ENCODE data around the gene FRMD4B. TPM values are rescaled to one million over a fixed set of nuclear protein-coding genes. Genes with fewer than 3 reads are reported as not detected.

FRMD4B gene
- total and polyA plus RNA-seq, 2 donors (not counting 3 experiments of a cell fraction or from before 2014, with no cell fraction given), result 66.4 to 89.7 TPM

GRCh38 chr3:69193749-69194148 is 192.1 kb downstream of the FRMD4B start:
- intact Hi-C loops (cut with micrococcal nuclease) (loop anchor here (1.0 to 2.0 kb wide), 2 partner anchors 11 to 19 kb away; no protein-coding TSS in a partner anchor), dilution Hi-C loops (cut with MboI; ENCODE audit: extremely low pct_ligation_motif_present, low sequenced_read_pairs) (no loop called here)
- Histone ChIP-seq H3K36me3 (ENCODE audit: control insufficient read depth in 2 of 2, extremely low read depth in 1 of 2, insufficient read depth in 2 of 2, low read length in 2 of 2) (peaks cover 17 to 38% of the 10 kb centered on the region in 2 experiments), H4K20me1 (replicated peaks; ENCODE audit: control insufficient read depth, extremely low read depth, insufficient read depth, low read length) (no peaks in the 10 kb centered on the region), H3K27ac (ENCODE audit: insufficient read depth, low read depth, low read length) (no peak overlapping the region), H3K9me1 (replicated peaks; ENCODE audit: control insufficient read depth, extremely low read depth, insufficient read depth, low read length) (no peaks in the 10 kb centered on the region), H3K79me2 (ENCODE audit: control insufficient read depth, insufficient read depth, low read length) (no peaks in the 10 kb centered on the region), H3K9me3 (replicated peaks; ENCODE audit: control insufficient read depth, insufficient read depth, low read length) (no peaks in the 10 kb centered on the region), H3K4me2 (ENCODE audit: insufficient read depth, low read length) (no peak overlapping the region), H3K9ac (replicated peaks; ENCODE audit: extremely low read depth, insufficient read depth, low read length) (no peak overlapping the region), H2AFZ (ENCODE audit: low read depth, low read length) (no peak overlapping the region), H3K27me3 (ENCODE audit: control insufficient read depth in 2 of 2, insufficient read depth in 2 of 2, low read length in 2 of 2) (no peaks in the 10 kb centered on the region), H3K4me1 (ENCODE audit: control insufficient read depth, extremely low read depth, insufficient read depth, low read length) (peaks cover 30% of the 10 kb centered on the region), H3K4me3 (replicated peaks in 1 of 3; ENCODE audit: insufficient read depth in 1 of 3, low read depth in 1 of 3, low read length in 3 of 3) (no peak overlapping the region)
- TF ChIP-seq CTCF (IDR thresholded peaks at IDR 0.05; ENCODE audit: extremely low read depth in 1 of 2, insufficient read depth in 1 of 2, low read depth in 1 of 2, low read length in 2 of 2), result no peak
- no peak for TF ChIP-seq MYC (IDR thresholded peaks at IDR 0.05; ENCODE audit: low read depth, low read length)
- no peak for TF ChIP-seq FOS (IDR thresholded peaks at IDR 0.05; ENCODE audit: borderline replicate concordance, insufficient read depth, low read length)
- no peak for TF ChIP-seq POLR2A (IDR thresholded peaks at IDR 0.05; ENCODE audit: low read depth, low read length)
- TF ChIP-seq GATA2 (IDR thresholded peaks at IDR 0.05; ENCODE audit: insufficient read depth, insufficient read length, low read depth, low read length), result no peak
- no peak for TF ChIP-seq EZH2 (IDR thresholded peaks at IDR 0.05; ENCODE audit: borderline replicate concordance, low read depth, low read length, severe bottlenecking)
- no peak for TF ChIP-seq POLR2AphosphoS5 (IDR thresholded peaks at IDR 0.05; ENCODE audit: insufficient read depth, low read depth, low read length)
- TF ChIP-seq MAX (IDR thresholded peaks at IDR 0.05; ENCODE audit: insufficient read depth, insufficient read length), result no peak
- TF ChIP-seq JUN (IDR thresholded peaks at IDR 0.05; ENCODE audit: borderline replicate concordance, insufficient read depth, insufficient read length, low read depth), result no peak
- BruUV-seq (replicated peaks), result no TSS peak
- DNase-seq (ENCODE audit: low read depth, low spot score) (no peak), FAIRE-seq (no peak)
- ChIA-PET CTCF (interaction anchor here (0.8 to 3.2 kb wide), 6 partner anchors 9 to 113 kb away, joined by 3 to 14 read pairs (median 4); no protein-coding TSS in a partner anchor), POLR2A (no interaction called here)

Data from endothelial cell of umbilical vein (primary cell).